Activated naive CD8-positive, alpha-beta T cell (primary cell): Measurements from ENCODE around the gene RPP25L.

Experiments used
- H3K27ac Mint-ChIP-seq: one replicate; pipeline ENCODE4 v1.8.0; 2021; ENCODE audit warnings: mixed read lengths
- H3K27me3 Mint-ChIP-seq: one replicate; pipeline ENCODE4 v1.8.0; 2021; ENCODE audit warnings: mixed read lengths
- H3K36me3 Mint-ChIP-seq: one replicate; pipeline ENCODE4 v1.8.0; 2021; ENCODE audit warnings: mixed read lengths
- H3K4me1 Mint-ChIP-seq: one replicate; pipeline ENCODE4 v1.8.0; 2021; ENCODE audit warnings: low read depth, mixed read lengths
- H3K4me3 Mint-ChIP-seq: one replicate; pipeline ENCODE4 v1.8.0; 2021; ENCODE audit warnings: mild to moderate bottlenecking, mixed read lengths
- H3K9me3 Mint-ChIP-seq: one replicate; pipeline ENCODE4 v1.8.0; 2021; ENCODE audit warnings: low read depth, mixed read lengths

The RPP25L gene

GRCh38 chr9:34588671-34589635 lies 22.9 kb downstream of the RPP25L start:
- H3K36me3 Mint-ChIP-seq, result no peaks in the 10 kb centered on the region
- H3K4me3 Mint-ChIP-seq, result peak overlapping the region; percentile 64
- H3K9me3 Mint-ChIP-seq, result no peaks in the 10 kb centered on the region
- peak overlapping the region; percentile 28 for H3K27ac Mint-ChIP-seq
- peaks cover 48% of the 10 kb centered on the region for H3K27me3 Mint-ChIP-seq
- H3K4me1 Mint-ChIP-seq, result peaks cover 33% of the 10 kb centered on the region

GRCh38 chr9:34587271-34587670 lies 24.6 kb downstream of the RPP25L start:
- Mint-ChIP-seq H3K36me3 (no peaks in the 10 kb centered on the region), H3K9me3 (no peaks in the 10 kb centered on the region), H3K27ac (no peak overlapping the region), H3K27me3 (peaks cover 43% of the 10 kb centered on the region), H3K4me3 (no peak overlapping the region), H3K4me1 (peaks cover 24% of the 10 kb centered on the region)

- no peak overlapping the region for H3K27ac Mint-ChIP-seq
- H3K4me3 Mint-ChIP-seq, result no peak overlapping the region
- H3K9me3 Mint-ChIP-seq, result no peaks in the 10 kb centered on the region
- peaks cover 44% of the 10 kb centered on the region for H3K27me3 Mint-ChIP-seq
- H3K4me1 Mint-ChIP-seq, result peaks cover 19% of the 10 kb centered on the region
- no peaks in the 10 kb centered on the region for H3K36me3 Mint-ChIP-seq
Measured at GRCh38 chr9:34585946-34586669, 25.8 kb downstream of the RPP25L start.

GRCh38 chr9:34584970-34585369 lies 26.9 kb downstream of the RPP25L start:
- H3K27me3 Mint-ChIP-seq, result peaks cover 50% of the 10 kb centered on the region

GRCh38 chr9:34582787-34583186 lies 29.1 kb downstream of the RPP25L start:
- Mint-ChIP-seq H3K4me3 (no peak overlapping the region), H3K36me3 (no peaks in the 10 kb centered on the region), H3K9me3 (no peaks in the 10 kb centered on the region), H3K4me1 (peaks cover 6% of the 10 kb centered on the region), H3K27ac (no peak overlapping the region), H3K27me3 (peaks cover 48% of the 10 kb centered on the region)

More at GRCh38 chr9:34584970-34585369, 26.9 kb downstream of the RPP25L start:
- peaks cover 10% of the 10 kb centered on the region for H3K4me1 Mint-ChIP-seq
- no peaks in the 10 kb centered on the region for H3K9me3 Mint-ChIP-seq
- no peak overlapping the region for H3K4me3 Mint-ChIP-seq
- no peak overlapping the region for H3K27ac Mint-ChIP-seq
- no peaks in the 10 kb centered on the region for H3K36me3 Mint-ChIP-seq

GRCh38 chr9:34581318-34581717 lies 30.6 kb downstream of the RPP25L start:
- Mint-ChIP-seq H3K36me3 (no peaks in the 10 kb centered on the region), H3K27me3 (peaks cover 38% of the 10 kb centered on the region), H3K4me3 (no peak overlapping the region), H3K4me1 (peaks cover 9% of the 10 kb centered on the region), H3K9me3 (no peaks in the 10 kb centered on the region), H3K27ac (no peak overlapping the region)

- Mint-ChIP-seq H3K4me1 (peaks cover 9% of the 10 kb centered on the region), H3K27me3 (peaks cover 40% of the 10 kb centered on the region), H3K36me3 (no peaks in the 10 kb centered on the region), H3K9me3 (no peaks in the 10 kb centered on the region), H3K4me3 (no peak overlapping the region), H3K27ac (no peak overlapping the region)
Measured at GRCh38 chr9:34580358-34580757, 31.5 kb downstream of the RPP25L start.

GRCh38 chr9:34579808-34580163 lies 32.1 kb downstream of the RPP25L start:
- peaks cover 40% of the 10 kb centered on the region for H3K27me3 Mint-ChIP-seq
- no peaks in the 10 kb centered on the region for H3K9me3 Mint-ChIP-seq
- H3K4me1 Mint-ChIP-seq, result peaks cover 9% of the 10 kb centered on the region
- H3K27ac Mint-ChIP-seq, result no peak overlapping the region
- no peak overlapping the region for H3K4me3 Mint-ChIP-seq
- H3K36me3 Mint-ChIP-seq, result no peaks in the 10 kb centered on the region

- Mint-ChIP-seq H3K36me3 (no peaks in the 10 kb centered on the region), H3K27me3 (peaks cover 39% of the 10 kb centered on the region), H3K27ac (no peak overlapping the region), H3K9me3 (no peaks in the 10 kb centered on the region), H3K4me1 (peaks cover 9% of the 10 kb centered on the region), H3K4me3 (no peak overlapping the region)
Measured at GRCh38 chr9:34579104-34579807, 32.6 kb downstream of the RPP25L start.

- H3K4me3 Mint-ChIP-seq, result peak overlapping the region; percentile 38
Measured at GRCh38 chr9:34578241-34579103, 33.4 kb downstream of the RPP25L start.

GRCh38 chr9:34577400-34578240 lies 34.3 kb downstream of the RPP25L start:
- peaks cover 9% of the 10 kb centered on the region for H3K4me1 Mint-ChIP-seq
- H3K9me3 Mint-ChIP-seq, result no peaks in the 10 kb centered on the region
- H3K27ac Mint-ChIP-seq, result no peak overlapping the region
- H3K4me3 Mint-ChIP-seq, result peak overlapping the region; percentile 55
- H3K27me3 Mint-ChIP-seq, result peaks cover 35% of the 10 kb centered on the region
- H3K36me3 Mint-ChIP-seq, result no peaks in the 10 kb centered on the region

More at GRCh38 chr9:34578241-34579103, 33.4 kb downstream of the RPP25L start:
- Mint-ChIP-seq H3K9me3 (no peaks in the 10 kb centered on the region), H3K36me3 (no peaks in the 10 kb centered on the region), H3K27ac (no peak overlapping the region), H3K27me3 (peaks cover 39% of the 10 kb centered on the region), H3K4me1 (peaks cover 9% of the 10 kb centered on the region)

GRCh38 chr9:34576597-34577399 lies 35.1 kb downstream of the RPP25L start:
- peaks cover 9% of the 10 kb centered on the region for H3K4me1 Mint-ChIP-seq
- H3K27ac Mint-ChIP-seq, result no peak overlapping the region
- no peaks in the 10 kb centered on the region for H3K36me3 Mint-ChIP-seq
- no peaks in the 10 kb centered on the region for H3K9me3 Mint-ChIP-seq
- peak overlapping the region; percentile 55 for H3K4me3 Mint-ChIP-seq
- H3K27me3 Mint-ChIP-seq, result peaks cover 32% of the 10 kb centered on the region
